HepG2 (cell line): ENCODE data around the gene SELENOV. TPM values are rescaled to one million over a fixed set of nuclear protein-coding genes. Genes with fewer than 3 reads are reported as not detected.
A peak's percentile ranks its signal among the peaks of the same experiment; 100 is the strongest.

Experiments
- FOXP1 ChIP-seq, 2 experiments: fragments of 450-650 bp in 1 of 2; IDR thresholded peaks; 2 replicates each; pipeline ENCODE4 v1.6.1; 2017 to 2018; ENCODE audit warnings: antibody characterized with exemption in 1 of 2
- GTF2F1 ChIP-seq: fragments of 150-350 bp; IDR thresholded peaks from 2 replicates; pipeline ENCODE4 v1.6.1; 2014; ENCODE audit warnings: low read length
- HNRNPL ChIP-seq: fragments of 200-400 bp; formaldehyde crosslinking; IDR thresholded peaks from 2 replicates; pipeline ENCODE4 v1.6.1; 2017; ENCODE audit warnings: mild to moderate bottlenecking, low read depth, low read length
- KLF15 ChIP-seq: sonication (generic); formaldehyde crosslinking; IDR thresholded peaks from 2 replicates; pipeline ENCODE4 v1.8.1; 2023; ENCODE audit warnings: borderline replicate concordance, mild to moderate bottlenecking, inconsistent platforms, missing genetic modification reagents, mixed read lengths
- KLF9 ChIP-seq: IDR thresholded peaks from 2 replicates; pipeline ENCODE4 v1.6.1; 2016; ENCODE audit warnings: low read depth
- MAF1 ChIP-seq: sonication (generic); formaldehyde crosslinking; IDR thresholded peaks from 2 replicates; pipeline ENCODE4 v1.5.0; 2020; ENCODE audit warnings: missing genetic modification reagents, borderline replicate concordance
- MTF2 ChIP-seq: sonication (generic); formaldehyde crosslinking; IDR thresholded peaks from 2 replicates; pipeline ENCODE4 v1.5.0; 2020; ENCODE audit warnings: missing genetic modification reagents, borderline replicate concordance
- NAIF1 ChIP-seq: sonication (generic); formaldehyde crosslinking; IDR thresholded peaks from 2 replicates; pipeline ENCODE4 v1.5.0; 2020; ENCODE audit warnings: mild to moderate bottlenecking, missing genetic modification reagents, borderline replicate concordance
- NFE2L1 ChIP-seq: sonication (generic); formaldehyde crosslinking; IDR thresholded peaks from 2 replicates; pipeline ENCODE4 v1.4.0; 2020; ENCODE audit warnings: missing genetic modification reagents, mild to moderate bottlenecking, borderline replicate concordance
- NFYB ChIP-seq: sonication (generic); formaldehyde crosslinking; IDR thresholded peaks from 2 replicates; pipeline ENCODE4 v1.4.0; 2020; ENCODE audit warnings: missing genetic modification reagents
- XBP1 ChIP-seq: sonication (generic); formaldehyde crosslinking; IDR thresholded peaks from 2 replicates; pipeline ENCODE4 v1.5.0; 2020; ENCODE audit warnings: missing genetic modification reagents
- ZFP62 ChIP-seq: sonication (generic); formaldehyde crosslinking; IDR thresholded peaks from 2 replicates; pipeline ENCODE4 v1.4.0; 2020; ENCODE audit warnings: missing genetic modification reagents
- ZNF501 ChIP-seq: sonication (generic); formaldehyde crosslinking; IDR thresholded peaks from 2 replicates; pipeline ENCODE4 v1.5.1; 2020; ENCODE audit warnings: mild to moderate bottlenecking, moderate library complexity, missing genetic modification reagents
- ZNF549 ChIP-seq: sonication (generic); formaldehyde crosslinking; IDR thresholded peaks from 2 replicates; pipeline ENCODE4 v1.5.0; 2020; ENCODE audit warnings: missing genetic modification reagents
- ZNF746 ChIP-seq: sonication (generic); formaldehyde crosslinking; IDR thresholded peaks from 2 replicates; pipeline ENCODE4 v1.8.0; 2022; ENCODE audit warnings: mild to moderate bottlenecking, missing genetic modification reagents
- polyA plus RNA-seq, 8 experiments: library from polyadenylated mRNA; depleted of rRNA in 3 of 8; stranded (reverse) in 7 of 8; unstranded in 1 of 8; fragments of >200 nt; fragmentation: Illumina TruSeq in 4 of 8; extraction: Trizol in 4 of 8; gene quantifications; 2 replicates each; pipeline versions ENCODE4 v1.2.1 to v1.2.3, GENCODE V29; 2011 to 2016; ENCODE audit warnings: low read depth in 4 of 8, missing spikeins in 1 of 8, mixed read lengths in 1 of 8; ENCODE audit not compliant: insufficient read depth in 1 of 8
- total RNA-seq, 5 experiments: library from RNA; depleted of rRNA; stranded (reverse); fragments of >200 nt; fragmentation: Illumina TruSeq; extraction: Trizol; gene quantifications; 2 replicates each; pipeline ENCODE4 v1.2.3, GENCODE V29; 2016; ENCODE audit warnings: low read depth in 1 of 5
- TF ChIP-seq, protein P1 (sequence below): sonication (generic); formaldehyde crosslinking; IDR thresholded peaks from 2 replicates; pipeline ENCODE4 v1.5.1; 2020; ENCODE audit warnings: mild to moderate bottlenecking, missing genetic modification reagents, borderline replicate concordance
- TF ChIP-seq, protein P2 (sequence below), 2 experiments: sonication (generic) in 1 of 2; formaldehyde crosslinking in 1 of 2; IDR thresholded peaks; 2 replicates each; pipeline versions ENCODE4 v1.6.1 to v1.9.0; 2014 to 2022; ENCODE audit warnings: antibody characterized with exemption in 1 of 2, borderline replicate concordance in 1 of 2, inconsistent platforms in 1 of 2, low read depth in 1 of 2, missing genetic modification reagents in 1 of 2
- TF ChIP-seq, protein P3 (sequence below): sonication (generic); formaldehyde crosslinking; IDR thresholded peaks from 2 replicates; pipeline ENCODE4 v1.8.0; 2022; ENCODE audit warnings: mild to moderate bottlenecking, missing genetic modification reagents, moderate library complexity
- TF ChIP-seq, protein P4 (sequence below): sonication (generic); formaldehyde crosslinking; IDR thresholded peaks from 2 replicates; pipeline ENCODE4 v1.5.0; 2020; ENCODE audit warnings: mild to moderate bottlenecking, missing genetic modification reagents

Gene SELENOV
- total and polyA plus RNA-seq, 2 of the 13 experiments (the other 11 are each of a cell fraction or from before 2014, with no cell fraction given) = not detected

DNA sequence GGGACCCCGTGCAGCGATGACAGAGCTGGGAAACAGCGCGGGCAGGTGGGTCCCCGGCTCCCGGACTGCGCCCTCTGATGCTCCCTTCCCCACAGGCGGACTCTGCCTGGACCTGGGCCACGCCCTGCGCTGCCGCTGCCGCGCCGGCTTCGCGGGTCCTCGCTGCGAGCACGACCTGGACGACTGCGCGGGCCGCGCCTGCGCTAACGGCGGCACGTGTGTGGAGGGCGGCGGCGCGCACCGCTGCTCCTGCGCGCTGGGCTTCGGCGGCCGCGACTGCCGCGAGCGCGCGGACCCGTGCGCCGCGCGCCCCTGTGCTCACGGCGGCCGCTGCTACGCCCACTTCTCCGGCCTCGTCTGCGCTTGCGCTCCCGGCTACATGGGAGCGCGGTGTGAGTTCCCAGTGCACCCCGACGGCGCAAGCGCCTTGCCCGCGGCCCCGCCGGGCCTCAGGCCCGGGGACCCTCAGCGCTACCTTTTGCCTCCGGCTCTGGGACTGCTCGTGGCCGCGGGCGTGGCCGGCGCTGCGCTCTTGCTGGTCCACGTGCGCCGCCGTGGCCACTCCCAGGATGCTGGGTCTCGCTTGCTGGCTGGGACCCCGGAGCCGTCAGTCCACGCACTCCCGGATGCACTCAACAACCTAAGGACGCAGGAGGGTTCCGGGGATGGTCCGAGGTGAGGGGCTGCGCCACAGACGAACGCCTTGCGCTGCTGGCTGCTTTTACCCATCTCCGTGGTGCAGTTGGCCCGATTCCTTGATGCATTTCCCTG is 7.8 kb upstream of the SELENOV start (continued):
- TF ChIP-seq NAIF1 = peak; percentile 52; the same call in 1 of the 2 replicates
- TF ChIP-seq MTF2 (CRISPR knock-in tag) = no peak
- no peak for TF ChIP-seq HNRNPL
- TF ChIP-seq XBP1 = peak; percentile 82; the same call in 1 of the 2 replicates
- TF ChIP-seq FOXP1 (IDR thresholded peaks at IDR 0.05) = no peak
- TF ChIP-seq FOXP1 (CRISPR knock-in tag; IDR thresholded peaks at IDR 0.05) = no peak
- no peak for TF ChIP-seq NFE2L1 (CRISPR knock-in tag)
- peak; percentile 79; the same call in 1 of the 2 replicates for TF ChIP-seq ZNF549 (CRISPR knock-in tag)
- TF ChIP-seq, protein P1, sequence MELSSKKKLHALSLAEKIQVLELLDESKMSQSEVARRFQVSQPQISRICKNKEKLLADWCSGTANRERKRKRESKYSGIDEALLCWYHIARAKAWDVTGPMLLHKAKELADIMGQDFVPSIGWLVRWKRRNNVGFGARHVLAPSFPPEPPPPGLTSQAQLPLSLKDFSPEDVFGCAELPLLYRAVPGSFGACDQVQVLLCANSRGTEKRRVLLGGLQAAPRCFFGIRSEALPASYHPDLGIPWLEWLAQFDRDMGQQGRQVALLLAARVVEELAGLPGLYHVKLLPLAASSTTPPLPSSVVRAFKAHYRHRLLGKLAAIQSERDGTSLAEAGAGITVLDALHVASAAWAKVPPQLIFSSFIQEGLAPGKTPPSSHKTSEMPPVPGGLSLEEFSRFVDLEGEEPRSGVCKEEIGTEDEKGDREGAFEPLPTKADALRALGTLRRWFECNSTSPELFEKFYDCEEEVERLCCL (CRISPR knock-in tag) = no peak
- TF ChIP-seq, protein P2, sequence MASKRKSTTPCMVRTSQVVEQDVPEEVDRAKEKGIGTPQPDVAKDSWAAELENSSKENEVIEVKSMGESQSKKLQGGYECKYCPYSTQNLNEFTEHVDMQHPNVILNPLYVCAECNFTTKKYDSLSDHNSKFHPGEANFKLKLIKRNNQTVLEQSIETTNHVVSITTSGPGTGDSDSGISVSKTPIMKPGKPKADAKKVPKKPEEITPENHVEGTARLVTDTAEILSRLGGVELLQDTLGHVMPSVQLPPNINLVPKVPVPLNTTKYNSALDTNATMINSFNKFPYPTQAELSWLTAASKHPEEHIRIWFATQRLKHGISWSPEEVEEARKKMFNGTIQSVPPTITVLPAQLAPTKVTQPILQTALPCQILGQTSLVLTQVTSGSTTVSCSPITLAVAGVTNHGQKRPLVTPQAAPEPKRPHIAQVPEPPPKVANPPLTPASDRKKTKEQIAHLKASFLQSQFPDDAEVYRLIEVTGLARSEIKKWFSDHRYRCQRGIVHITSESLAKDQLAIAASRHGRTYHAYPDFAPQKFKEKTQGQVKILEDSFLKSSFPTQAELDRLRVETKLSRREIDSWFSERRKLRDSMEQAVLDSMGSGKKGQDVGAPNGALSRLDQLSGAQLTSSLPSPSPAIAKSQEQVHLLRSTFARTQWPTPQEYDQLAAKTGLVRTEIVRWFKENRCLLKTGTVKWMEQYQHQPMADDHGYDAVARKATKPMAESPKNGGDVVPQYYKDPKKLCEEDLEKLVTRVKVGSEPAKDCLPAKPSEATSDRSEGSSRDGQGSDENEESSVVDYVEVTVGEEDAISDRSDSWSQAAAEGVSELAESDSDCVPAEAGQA (IDR thresholded peaks at IDR 0.05; ENCODE audit: low read depth) = no peak
- TF ChIP-seq, protein P2 (CRISPR knock-in tag; IDR thresholded peaks at IDR 0.05; ENCODE audit: borderline replicate concordance) = peak; percentile 98
- TF ChIP-seq, protein P3, sequence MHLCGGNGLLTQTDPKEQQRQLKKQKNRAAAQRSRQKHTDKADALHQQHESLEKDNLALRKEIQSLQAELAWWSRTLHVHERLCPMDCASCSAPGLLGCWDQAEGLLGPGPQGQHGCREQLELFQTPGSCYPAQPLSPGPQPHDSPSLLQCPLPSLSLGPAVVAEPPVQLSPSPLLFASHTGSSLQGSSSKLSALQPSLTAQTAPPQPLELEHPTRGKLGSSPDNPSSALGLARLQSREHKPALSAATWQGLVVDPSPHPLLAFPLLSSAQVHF = peak; percentile 96
- TF ChIP-seq ZFP62 = no peak
- TF ChIP-seq KLF9 = no peak
- peak; percentile 42; the same call in 1 of the 2 replicates for TF ChIP-seq ZNF501 (CRISPR knock-in tag)
- TF ChIP-seq ZNF746 (CRISPR knock-in tag) = no peak; the same call in 1 of the 2 replicates
- no peak for TF ChIP-seq MAF1
- no peak for TF ChIP-seq NFYB (CRISPR knock-in tag)
- TF ChIP-seq GTF2F1 = no peak
- peak; percentile 78; the same call in 1 of the 2 replicates for TF ChIP-seq KLF15 (CRISPR knock-in tag)
- TF ChIP-seq, protein P4, sequence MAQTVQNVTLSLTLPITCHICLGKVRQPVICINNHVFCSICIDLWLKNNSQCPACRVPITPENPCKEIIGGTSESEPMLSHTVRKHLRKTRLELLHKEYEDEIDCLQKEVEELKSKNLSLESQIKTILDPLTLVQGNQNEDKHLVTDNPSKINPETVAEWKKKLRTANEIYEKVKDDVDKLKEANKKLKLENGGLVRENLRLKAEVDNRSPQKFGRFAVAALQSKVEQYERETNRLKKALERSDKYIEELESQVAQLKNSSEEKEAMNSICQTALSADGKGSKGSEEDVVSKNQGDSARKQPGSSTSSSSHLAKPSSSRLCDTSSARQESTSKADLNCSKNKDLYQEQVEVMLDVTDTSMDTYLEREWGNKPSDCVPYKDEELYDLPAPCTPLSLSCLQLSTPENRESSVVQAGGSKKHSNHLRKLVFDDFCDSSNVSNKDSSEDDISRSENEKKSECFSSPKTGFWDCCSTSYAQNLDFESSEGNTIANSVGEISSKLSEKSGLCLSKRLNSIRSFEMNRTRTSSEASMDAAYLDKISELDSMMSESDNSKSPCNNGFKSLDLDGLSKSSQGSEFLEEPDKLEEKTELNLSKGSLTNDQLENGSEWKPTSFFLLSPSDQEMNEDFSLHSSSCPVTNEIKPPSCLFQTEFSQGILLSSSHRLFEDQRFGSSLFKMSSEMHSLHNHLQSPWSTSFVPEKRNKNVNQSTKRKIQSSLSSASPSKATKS (CRISPR knock-in tag) = no peak; the same call in 1 of the 2 replicates
